Stimulated activated naive CD8-positive, alpha-beta T cell treated with anti-CD3 and anti-CD28 coated beads, Interleukin-15, amount 100 ng/mL, for 72 hours (primary cell): ENCODE measurements around the gene EDDM13.
A peak's percentile ranks its signal among the peaks of the same experiment; 100 is the strongest.
"Not testable (repeated sequence)": the region's sequence is repeated elsewhere in the genome, so short reads cannot be mapped to it uniquely, and the experiment has no call there.

Source experiments
- ATAC-seq: fragments of 150-1000 bp; cut with Tn5 transposase; 2 replicates; pipeline ENCODE4 v1.10.0; 2021; ENCODE audit warnings: mild to moderate bottlenecking, moderate library complexity
- DNase-seq, 2 donors: peaks; one replicate each; pipeline ENCODE4 v3.0.0; 2021 to 2022
- H3K27ac Mint-ChIP-seq, 2 donors: one replicate each; pipeline ENCODE4 v1.8.0; 2022; ENCODE audit warnings: mild to moderate bottlenecking in 2 of 2, mixed read lengths in 2 of 2, moderate library complexity in 2 of 2
- H3K27me3 Mint-ChIP-seq: one replicate; pipeline ENCODE4 v1.8.0; 2022; ENCODE audit warnings: mixed read lengths
- H3K4me1 Mint-ChIP-seq: one replicate; pipeline ENCODE4 v1.8.0; 2022; ENCODE audit warnings: mild to moderate bottlenecking, mixed read lengths
- H3K4me3 Mint-ChIP-seq, 2 donors: one replicate each; pipeline ENCODE4 v1.8.0; 2022; ENCODE audit warnings: mild to moderate bottlenecking in 2 of 2, mixed read lengths in 2 of 2, moderate library complexity in 1 of 2
- H3K9me3 Mint-ChIP-seq, 2 donors: one replicate each; pipeline ENCODE4 v1.8.0; 2022; ENCODE audit warnings: mixed read lengths in 2 of 2

EDDM13 gene

DNA sequence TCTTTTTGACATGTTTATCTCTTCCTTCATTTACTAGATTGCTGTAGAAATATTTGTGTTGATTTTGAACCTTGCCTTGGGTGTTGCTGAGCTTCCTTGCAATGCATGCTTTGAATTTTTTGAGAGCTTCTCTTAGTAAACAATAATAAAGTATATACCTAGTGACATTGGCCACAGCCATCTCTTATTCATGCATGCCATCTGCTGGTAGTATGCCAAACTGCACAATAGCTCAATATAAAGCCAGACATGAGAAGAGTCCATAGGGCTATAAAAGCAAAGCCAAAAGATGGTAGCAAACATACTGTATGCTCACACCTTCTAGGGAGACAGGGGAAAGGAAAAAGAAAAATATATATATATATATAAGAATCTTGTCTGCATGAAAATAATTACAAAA is 61.0 kb downstream of the EDDM13 start:
- no peaks in the 10 kb centered on the region for H3K4me1 Mint-ChIP-seq
- H3K27me3 Mint-ChIP-seq = no peaks in the 10 kb centered on the region
- peak; percentile 56 for ATAC-seq
- H3K9me3 Mint-ChIP-seq = peaks cover 7 to 14% of the 10 kb centered on the region in 2 donors
- H3K27ac Mint-ChIP-seq = no peak overlapping the region
- no peak overlapping the region for H3K4me3 Mint-ChIP-seq
- DNase-seq = peak; percentile 28 to 35

DNA sequence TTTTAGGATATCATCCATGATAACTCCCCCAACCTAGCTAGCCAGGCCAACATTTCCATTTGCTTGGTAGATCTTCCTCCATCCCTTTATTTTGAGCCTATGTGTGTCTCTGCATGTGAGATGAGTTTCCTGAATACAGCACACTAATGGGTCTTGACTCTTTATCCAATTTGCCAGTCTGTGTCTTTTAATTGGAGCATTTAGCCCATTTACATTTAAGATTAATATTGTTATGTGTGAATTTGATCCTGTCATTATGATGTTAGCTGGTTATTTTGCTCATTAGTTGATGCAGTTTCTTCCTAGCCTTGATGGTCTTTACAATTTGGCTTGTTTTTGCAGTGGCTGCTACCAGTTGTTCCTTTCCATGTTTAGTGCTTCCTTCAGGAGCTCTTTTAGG is 62.8 kb downstream of the EDDM13 start:
- not testable (repeated sequence) for H3K27ac Mint-ChIP-seq, H3K27me3 Mint-ChIP-seq, ATAC-seq, H3K4me3 Mint-ChIP-seq, DNase-seq, H3K4me1 Mint-ChIP-seq
- peaks cover 11 to 17% of the 10 kb centered on the region in 2 donors for H3K9me3 Mint-ChIP-seq

DNA sequence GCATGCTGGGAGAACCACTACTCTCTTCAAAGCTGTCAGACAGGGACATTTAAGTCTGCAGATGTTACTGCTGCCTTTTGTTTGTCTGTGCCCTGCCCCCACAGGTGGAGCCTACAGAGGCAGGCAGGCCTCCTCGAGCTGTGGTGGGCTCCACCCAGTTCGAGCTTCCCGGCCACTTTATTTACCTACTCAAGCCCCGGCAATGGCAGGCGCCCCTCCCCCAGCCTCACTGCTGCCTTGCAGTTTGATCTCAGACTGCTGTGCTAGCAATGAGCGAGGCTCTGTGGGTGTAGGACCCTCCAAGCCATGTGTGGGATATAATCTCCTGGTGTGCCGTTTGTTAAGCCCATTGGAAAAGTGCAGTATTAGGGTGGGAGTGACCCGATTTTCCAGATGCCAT is 64.5 kb downstream of the EDDM13 start:
- not testable (repeated sequence) for H3K4me3 Mint-ChIP-seq, H3K27me3 Mint-ChIP-seq

DNA sequence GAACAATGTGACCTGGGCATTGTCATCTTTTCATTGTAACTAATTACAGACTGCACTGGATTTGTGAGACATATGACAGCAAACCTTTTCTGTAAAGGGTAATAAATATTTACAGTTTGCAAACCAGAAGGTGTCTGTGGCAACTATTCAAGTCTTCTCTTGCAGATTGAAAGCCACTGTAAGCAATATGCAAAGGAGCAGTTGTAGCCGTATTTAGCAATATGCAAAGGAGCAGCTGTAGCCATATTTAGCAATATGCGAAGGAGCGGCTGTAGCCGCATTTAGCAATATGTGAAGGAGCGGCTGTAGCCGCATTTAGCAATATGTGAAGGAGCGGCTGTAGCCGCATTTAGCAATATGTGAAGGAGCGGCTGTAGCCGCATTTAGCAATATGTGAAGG is 66.5 kb downstream of the EDDM13 start:
- not testable (repeated sequence) for H3K27ac Mint-ChIP-seq, ATAC-seq, DNase-seq, H3K27me3 Mint-ChIP-seq, H3K4me3 Mint-ChIP-seq, H3K4me1 Mint-ChIP-seq
- peaks cover 20 to 28% of the 10 kb centered on the region in 2 donors for H3K9me3 Mint-ChIP-seq

More for the DNA sequence above, 64.5 kb downstream of the EDDM13 start:
- not testable (repeated sequence) for H3K4me1 Mint-ChIP-seq, ATAC-seq, DNase-seq, H3K27ac Mint-ChIP-seq
- H3K9me3 Mint-ChIP-seq = peaks cover 17 to 18% of the 10 kb centered on the region in 2 donors

DNA sequence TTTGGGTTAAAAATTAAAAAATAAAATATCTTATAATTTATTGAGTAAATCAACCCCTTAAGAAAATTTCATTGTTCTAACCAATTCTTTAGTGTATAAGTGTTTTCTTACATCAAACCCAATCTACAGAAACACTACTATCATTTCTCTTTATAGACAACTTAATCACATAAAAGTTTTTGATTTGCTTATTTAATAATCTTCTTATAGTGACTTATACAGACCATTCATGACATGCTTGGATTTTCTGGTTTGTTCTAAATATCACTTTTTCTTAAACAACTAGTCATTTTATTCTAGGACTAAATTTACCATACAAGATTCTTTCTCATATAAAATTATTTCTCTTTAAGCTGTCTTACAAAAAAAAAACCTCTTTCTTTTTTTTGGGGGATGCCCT is 69.4 kb downstream of the EDDM13 start:
- no peaks in the 10 kb centered on the region for H3K4me1 Mint-ChIP-seq
- no peak for DNase-seq
- no peak overlapping the region for H3K27ac Mint-ChIP-seq
- H3K27me3 Mint-ChIP-seq = no peaks in the 10 kb centered on the region
- no peak for ATAC-seq
- peaks cover 20 to 28% of the 10 kb centered on the region in 2 donors for H3K9me3 Mint-ChIP-seq
- H3K4me3 Mint-ChIP-seq = no peak overlapping the region

DNA sequence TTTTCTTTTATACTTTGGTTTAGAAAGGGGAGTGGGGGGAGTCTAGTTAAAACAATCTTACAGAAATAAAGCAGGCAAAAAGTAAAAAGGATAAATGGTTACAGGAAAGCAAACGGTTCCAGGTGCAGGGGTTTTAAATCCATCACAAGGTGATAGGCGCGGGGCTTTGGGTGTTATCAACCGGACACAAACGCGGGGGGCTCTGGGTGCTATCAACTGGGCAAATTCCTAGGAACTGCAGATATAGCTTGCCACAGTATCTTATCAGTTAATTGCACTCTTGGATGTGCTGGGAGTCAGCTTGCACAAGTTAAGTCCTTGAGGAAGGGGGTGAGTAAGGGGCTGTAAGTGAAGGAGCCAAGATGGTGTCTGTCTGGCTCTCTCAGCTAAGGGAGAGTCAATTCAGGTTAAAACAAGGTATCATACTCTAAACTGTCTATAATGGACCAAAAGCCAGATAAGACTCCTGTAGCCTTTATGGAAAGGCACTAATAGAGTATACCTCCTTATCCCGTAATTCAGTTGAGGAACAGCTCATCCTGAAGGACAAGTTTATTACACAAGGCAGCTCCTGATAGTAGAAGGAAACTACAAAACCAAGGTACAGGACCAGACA is 74.7 kb downstream of the EDDM13 start:
- no peaks in the 10 kb centered on the region for H3K27me3 Mint-ChIP-seq
- H3K27ac Mint-ChIP-seq = no peak overlapping the region
- no peak overlapping the region for H3K4me3 Mint-ChIP-seq
- DNase-seq (no peak), ATAC-seq (no peak)
- H3K9me3 Mint-ChIP-seq = peaks cover 8 to 10% of the 10 kb centered on the region in 2 donors
- H3K4me1 Mint-ChIP-seq = no peaks in the 10 kb centered on the region

DNA sequence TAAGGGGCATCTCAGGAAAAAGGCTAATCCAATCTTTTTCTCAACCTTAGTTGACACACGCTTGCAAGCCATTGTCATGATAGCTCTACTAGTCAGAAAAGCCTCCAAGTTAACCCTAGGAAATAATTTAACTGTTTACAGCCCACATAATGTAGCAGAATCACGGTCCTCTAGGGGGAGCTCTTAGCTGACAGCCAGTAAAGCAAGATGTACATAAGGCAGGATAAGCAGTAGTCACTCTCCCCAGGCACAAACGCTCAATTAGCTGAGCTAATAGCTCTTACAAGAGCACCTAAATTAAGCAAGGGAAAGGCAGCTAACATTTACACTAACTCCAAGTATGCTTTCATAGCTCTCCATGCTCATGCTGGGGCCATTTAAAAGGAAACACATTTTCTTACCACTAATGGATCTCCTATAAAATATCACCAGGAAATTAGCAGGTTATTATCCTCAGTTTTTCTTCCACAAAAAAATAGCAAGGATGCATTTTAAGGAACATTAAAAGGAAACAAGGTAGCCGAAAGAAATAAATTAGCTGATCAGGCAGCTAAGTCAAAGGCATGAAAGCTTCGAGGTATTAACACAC is 75.8 kb downstream of the EDDM13 start:
- Mint-ChIP-seq H3K4me3 (no peak overlapping the region), H3K9me3 (no peaks in the 10 kb centered on the region), H3K27me3 (no peaks in the 10 kb centered on the region), H3K4me1 (no peaks in the 10 kb centered on the region), H3K27ac (no peak overlapping the region)
- ATAC-seq = no peak
- DNase-seq = peak; percentile 12 to 25

DNA sequence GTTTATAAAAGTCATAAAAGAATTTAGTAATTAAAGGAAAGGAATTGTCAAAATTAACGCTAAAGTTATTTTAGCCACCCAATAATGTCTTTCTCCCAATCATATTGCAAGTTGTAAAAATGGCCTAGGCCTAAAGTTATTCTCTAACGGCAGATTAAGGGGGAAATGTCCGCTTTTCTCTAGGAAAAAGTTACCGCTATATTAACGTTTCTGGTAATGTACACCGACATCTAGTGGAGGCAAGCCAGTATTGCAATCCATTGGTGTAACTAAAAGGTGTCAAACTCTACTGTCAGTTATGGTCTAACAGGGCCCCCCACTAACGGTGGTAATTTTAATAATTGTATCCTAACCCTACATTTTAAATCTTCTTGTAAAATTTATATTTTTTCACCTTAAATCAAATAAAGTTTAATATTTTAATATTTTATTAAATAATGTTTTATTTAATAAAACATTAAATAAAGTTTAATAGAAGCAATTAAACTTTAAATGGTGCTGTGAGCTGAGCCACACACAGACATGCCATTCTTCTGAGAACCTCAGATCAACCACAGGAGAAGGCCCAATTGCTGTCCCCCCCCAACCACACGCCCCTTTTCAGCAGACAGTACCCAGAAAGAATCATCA is 78.0 kb downstream of the EDDM13 start:
- DNase-seq (peak; percentile 29 to 45), ATAC-seq (peak; percentile 40)
- Mint-ChIP-seq H3K4me1 (no peaks in the 10 kb centered on the region), H3K27me3 (no peaks in the 10 kb centered on the region), H3K27ac (no peak overlapping the region), H3K4me3 (no peak overlapping the region), H3K9me3 (no peaks in the 10 kb centered on the region)

DNA sequence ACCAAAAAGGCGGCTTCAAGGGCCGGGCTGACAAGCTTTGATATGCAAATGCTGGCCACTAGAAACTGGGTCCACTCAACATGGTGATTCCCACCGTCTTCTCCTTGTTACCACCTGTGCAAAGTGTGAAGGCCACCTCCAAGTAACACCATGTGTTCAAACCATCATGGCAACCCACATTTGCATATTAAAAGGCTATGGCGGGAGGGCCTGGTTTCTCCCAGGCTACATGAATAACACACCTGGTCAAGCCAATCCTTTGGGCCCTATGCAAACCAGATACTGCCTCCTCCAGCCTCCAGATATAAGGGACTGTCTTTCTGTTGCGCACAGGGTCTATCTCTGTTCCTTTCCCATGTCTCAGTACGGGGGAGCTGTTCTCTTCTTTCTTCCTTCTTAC is 78.7 kb downstream of the EDDM13 start:
- no peak overlapping the region for H3K4me3 Mint-ChIP-seq
- ATAC-seq = no peak

DNA sequence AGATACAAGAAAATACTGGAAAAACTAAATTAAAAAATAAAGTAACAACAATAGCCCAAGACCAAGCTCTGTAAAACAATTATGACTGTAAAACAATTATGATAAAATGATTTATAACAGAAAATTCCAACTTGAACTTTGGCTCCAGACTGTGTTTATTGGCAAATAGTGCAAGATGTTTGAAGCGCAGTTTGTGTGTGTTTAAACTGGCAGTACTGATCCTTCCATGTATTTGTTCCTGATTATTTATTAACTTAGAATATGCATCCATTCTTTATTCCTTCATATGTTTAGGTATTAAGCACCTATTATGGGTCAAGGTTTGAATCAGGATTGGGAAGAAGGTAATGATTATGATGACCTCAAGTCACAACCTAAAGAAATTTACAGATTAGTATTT is 83.0 kb downstream of the EDDM13 start:
- Mint-ChIP-seq H3K4me1 (no peaks in the 10 kb centered on the region), H3K9me3 (peaks cover 22 to 26% of the 10 kb centered on the region in 2 donors), H3K27me3 (no peaks in the 10 kb centered on the region), H3K4me3 (no peak overlapping the region), H3K27ac (no peak overlapping the region)
- ATAC-seq (no peak), DNase-seq (no peak)

More for the DNA sequence above, 78.7 kb downstream of the EDDM13 start:
- H3K9me3 Mint-ChIP-seq = no peaks in the 10 kb centered on the region
- DNase-seq = no peak
- H3K27me3 Mint-ChIP-seq = no peaks in the 10 kb centered on the region
- H3K27ac Mint-ChIP-seq = no peak overlapping the region
- H3K4me1 Mint-ChIP-seq = no peaks in the 10 kb centered on the region

DNA sequence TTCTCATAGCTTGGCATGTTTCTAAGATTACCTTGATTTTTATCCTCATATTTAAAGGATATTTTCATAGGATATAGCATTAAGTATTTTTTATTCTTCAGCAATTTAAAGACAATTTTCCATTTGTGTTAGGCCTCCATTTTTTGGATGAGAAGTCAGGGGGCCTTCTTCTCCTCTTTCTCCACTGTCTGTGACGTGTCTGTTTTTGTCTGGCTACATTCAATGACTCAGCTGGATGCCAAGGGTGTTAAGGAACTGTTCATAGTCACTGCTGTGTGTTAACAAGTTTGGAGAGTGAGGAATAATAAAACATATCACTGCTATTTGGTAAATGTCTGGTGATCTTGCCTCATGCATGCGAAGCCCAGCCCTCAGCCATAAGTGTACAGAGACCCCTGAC is 84.4 kb downstream of the EDDM13 start:
- Mint-ChIP-seq H3K9me3 (peaks cover 30 to 33% of the 10 kb centered on the region in 2 donors), H3K4me3 (no peak overlapping the region), H3K27ac (no peak overlapping the region), H3K4me1 (no peaks in the 10 kb centered on the region), H3K27me3 (no peaks in the 10 kb centered on the region)
- ATAC-seq = no peak
- DNase-seq = no peak
